Measurements from ENCODE around the gene SGCE.

- TF ChIP-seq CTCF (IDR thresholded peaks at IDR 0.05 in 2 of 3, conservative IDR thresholded peaks at IDR 0.05 in 1 of 3; ENCODE audit: control insufficient read depth in 2 of 3, extremely low read depth in 1 of 3, insufficient read depth in 1 of 3, low read depth in 3 of 3, low read length in 3 of 3) (no peak), POLR2A (IDR thresholded peaks at IDR 0.05; ENCODE audit: low read depth, low read length) (no peak), MEF2A (IDR thresholded peaks at IDR 0.05; ENCODE audit: insufficient read depth, low read depth, low read length) (no peak), YY1 (IDR thresholded peaks at IDR 0.05; ENCODE audit: low read depth, low read length) (no peak), ATF3 (IDR thresholded peaks at IDR 0.05; ENCODE audit: borderline replicate concordance, extremely low read depth, low read depth, low read length) (no peak), CREM (IDR thresholded peaks at IDR 0.05; ENCODE audit: low read depth) (no peak), SRF (IDR thresholded peaks at IDR 0.05; ENCODE audit: low read depth in 2 of 2, low read length in 2 of 2) (no peak), POLR2AphosphoS5 (IDR thresholded peaks at IDR 0.05; ENCODE audit: low read length) (no peak), TAF1 (IDR thresholded peaks at IDR 0.05; ENCODE audit: borderline replicate concordance, low read depth, low read length) (no peak), BRCA1 (IDR thresholded peaks at IDR 0.05; ENCODE audit: low read depth, low read length) (no peak), JUND (IDR thresholded peaks at IDR 0.05; ENCODE audit: low read depth, low read length) (no peak), EP300 (IDR thresholded peaks at IDR 0.05; ENCODE audit: borderline replicate concordance in 1 of 2, control insufficient read depth in 1 of 2, low read depth in 2 of 2, low read length in 2 of 2) (no peak), EZH2 (IDR thresholded peaks at IDR 0.05; ENCODE audit: borderline replicate concordance, control insufficient read depth, low read depth, low read length) (no peak)
These were observed 25.1 kb downstream of the SGCE start for GRCh38 chr7:94630855-94631254.

All from GM12878 (cell line).